Osteocyte (in vitro differentiated cells): ENCODE data around the gene MAGEC3. TPM values are rescaled to one million over a fixed set of nuclear protein-coding genes. Genes with fewer than 3 reads are reported as not detected.

ENCODE experiments used
- DNase-seq: peaks from one replicate; pipeline ENCODE4 v3.0.0; 2021; ENCODE audit warnings: mixed read lengths; ENCODE audit not compliant: unreplicated experiment; ENCODE audit errors: extremely low spot score
- H3K27ac Mint-ChIP-seq: one replicate; pipeline ENCODE4 v1.8.0; 2021; ENCODE audit warnings: mild to moderate bottlenecking, mixed read lengths; ENCODE audit not compliant: unreplicated experiment
- H3K27me3 Mint-ChIP-seq: one replicate; pipeline ENCODE4 v1.8.0; 2021; ENCODE audit warnings: mixed read lengths; ENCODE audit not compliant: unreplicated experiment
- H3K36me3 Mint-ChIP-seq: one replicate; pipeline ENCODE4 v1.8.0; 2021; ENCODE audit warnings: mixed read lengths; ENCODE audit not compliant: unreplicated experiment
- H3K4me1 Mint-ChIP-seq: one replicate; pipeline ENCODE4 v1.8.0; 2021; ENCODE audit warnings: mixed read lengths; ENCODE audit not compliant: unreplicated experiment
- H3K4me3 Mint-ChIP-seq: one replicate; pipeline ENCODE4 v1.8.0; 2021; ENCODE audit warnings: mild to moderate bottlenecking, moderate library complexity, mixed read lengths; ENCODE audit not compliant: unreplicated experiment
- H3K9me3 Mint-ChIP-seq: one replicate; pipeline ENCODE4 v1.8.0; 2021; ENCODE audit warnings: mixed read lengths; ENCODE audit not compliant: unreplicated experiment
- total RNA-seq: library from RNA; stranded (reverse); gene quantifications from 2 replicates; pipeline ENCODE4 v1.2.1, GENCODE V29; 2021
- TF ChIP-seq, protein P1 (sequence below): fragments of 200-600 bp; sonication (generic); IDR thresholded peaks from 2 replicates; pipeline ENCODE4 v1.5.0; 2021; ENCODE audit warnings: antibody characterized with exemption, mild to moderate bottlenecking, moderate library complexity

MAGEC3 gene
- total RNA-seq, 1 donor from 2014 or later = not detected

DNA sequence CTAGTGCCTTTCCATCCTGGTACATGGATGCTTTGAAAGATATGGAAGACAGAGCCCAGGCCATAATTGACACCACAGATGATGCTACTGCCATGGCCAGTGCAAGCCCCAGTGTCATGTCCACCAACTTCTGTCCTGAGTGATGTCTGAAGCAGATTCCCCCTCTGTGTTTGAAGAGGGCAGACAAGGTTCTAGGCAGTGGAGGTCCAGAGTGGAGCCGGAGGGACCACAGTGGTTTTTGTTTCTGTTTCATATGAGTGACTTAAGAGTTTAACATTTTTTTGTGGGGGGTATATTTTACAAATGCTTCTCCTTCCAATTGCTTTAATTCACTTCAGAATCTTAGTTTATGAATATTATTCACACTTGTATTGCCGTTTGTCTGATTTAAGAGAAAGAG is 59.6 kb downstream of the MAGEC3 start:
- H3K4me3 Mint-ChIP-seq = no peak overlapping the region
- H3K4me1 Mint-ChIP-seq = no peaks in the 10 kb centered on the region
- H3K36me3 Mint-ChIP-seq = no peaks in the 10 kb centered on the region
- H3K27me3 Mint-ChIP-seq = no peaks in the 10 kb centered on the region
- peaks cover 54% of the 10 kb centered on the region for H3K9me3 Mint-ChIP-seq
- H3K27ac Mint-ChIP-seq = no peak overlapping the region
- no peak for DNase-seq
- TF ChIP-seq, protein P1, sequence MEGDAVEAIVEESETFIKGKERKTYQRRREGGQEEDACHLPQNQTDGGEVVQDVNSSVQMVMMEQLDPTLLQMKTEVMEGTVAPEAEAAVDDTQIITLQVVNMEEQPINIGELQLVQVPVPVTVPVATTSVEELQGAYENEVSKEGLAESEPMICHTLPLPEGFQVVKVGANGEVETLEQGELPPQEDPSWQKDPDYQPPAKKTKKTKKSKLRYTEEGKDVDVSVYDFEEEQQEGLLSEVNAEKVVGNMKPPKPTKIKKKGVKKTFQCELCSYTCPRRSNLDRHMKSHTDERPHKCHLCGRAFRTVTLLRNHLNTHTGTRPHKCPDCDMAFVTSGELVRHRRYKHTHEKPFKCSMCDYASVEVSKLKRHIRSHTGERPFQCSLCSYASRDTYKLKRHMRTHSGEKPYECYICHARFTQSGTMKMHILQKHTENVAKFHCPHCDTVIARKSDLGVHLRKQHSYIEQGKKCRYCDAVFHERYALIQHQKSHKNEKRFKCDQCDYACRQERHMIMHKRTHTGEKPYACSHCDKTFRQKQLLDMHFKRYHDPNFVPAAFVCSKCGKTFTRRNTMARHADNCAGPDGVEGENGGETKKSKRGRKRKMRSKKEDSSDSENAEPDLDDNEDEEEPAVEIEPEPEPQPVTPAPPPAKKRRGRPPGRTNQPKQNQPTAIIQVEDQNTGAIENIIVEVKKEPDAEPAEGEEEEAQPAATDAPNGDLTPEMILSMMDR = no peak

DNA sequence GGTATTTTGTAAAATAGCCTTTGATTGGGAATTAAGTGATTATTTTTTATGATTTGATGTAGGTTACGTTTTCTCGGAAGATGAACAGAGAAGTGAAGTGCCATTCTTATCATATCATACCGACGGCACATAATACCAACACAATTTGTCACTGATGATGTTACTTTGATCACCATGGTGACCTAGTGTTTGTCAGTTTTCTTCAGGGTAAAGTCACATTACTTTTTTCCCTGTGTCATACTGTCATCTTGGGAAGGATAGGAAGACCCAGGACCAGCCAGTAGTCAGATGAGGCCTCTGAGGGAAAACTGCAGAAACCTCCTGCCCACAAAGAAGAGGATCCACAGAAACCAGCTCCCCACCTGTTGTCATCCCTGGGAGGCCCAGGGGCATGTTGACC is 64.2 kb downstream of the MAGEC3 start:
- no peak for DNase-seq
- Mint-ChIP-seq H3K4me1 (no peaks in the 10 kb centered on the region), H3K4me3 (no peak overlapping the region), H3K27me3 (no peaks in the 10 kb centered on the region), H3K27ac (no peak overlapping the region), H3K36me3 (no peaks in the 10 kb centered on the region), H3K9me3 (peaks cover 60% of the 10 kb centered on the region)
- TF ChIP-seq, protein P1 = no peak

DNA sequence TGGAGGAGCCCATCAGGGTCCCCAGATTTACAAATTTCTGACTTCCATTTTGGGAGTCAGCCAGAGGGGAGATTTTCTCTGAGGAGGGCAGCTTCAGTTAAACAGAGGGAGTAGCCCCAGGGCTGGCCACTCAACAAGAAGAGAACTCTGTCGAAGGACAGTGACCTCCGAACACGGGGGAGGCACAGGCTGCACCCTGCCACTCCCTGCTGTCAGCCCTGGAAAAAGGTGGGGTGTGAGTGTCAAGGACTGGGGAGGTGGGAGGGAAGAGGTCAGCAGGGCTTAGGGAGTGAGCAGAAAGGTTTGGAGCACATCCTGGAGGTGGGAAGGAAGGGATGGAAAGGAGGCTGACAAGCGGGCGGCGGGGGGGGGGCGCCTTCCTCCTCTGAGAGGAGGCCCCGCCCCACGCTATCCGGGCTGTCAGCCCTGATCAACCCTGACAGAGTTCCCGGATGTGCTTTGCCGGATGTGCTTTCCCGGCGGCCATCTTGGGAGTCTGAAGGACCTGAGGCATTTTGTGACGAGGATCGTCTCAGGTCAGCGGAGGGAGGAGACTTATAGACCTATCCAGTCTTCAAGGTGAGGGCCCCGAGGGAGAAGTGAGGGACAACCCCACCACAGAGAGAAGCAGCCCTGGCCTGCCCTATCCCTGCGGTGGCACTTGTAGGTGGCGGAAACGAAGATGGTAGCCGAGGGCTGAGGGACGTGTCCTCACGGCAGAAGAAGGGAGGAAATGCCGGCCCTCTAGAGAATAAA is 65.5 kb downstream of the MAGEC3 start, which contains the start of gene MAGEC1:
MAGEC1 (plus strand) TSS at position 495 of the 756 bp plus-strand sequence. CDS start 1,179 bp downstream, outside the sequence.
- no peaks in the 10 kb centered on the region for H3K27me3 Mint-ChIP-seq
- H3K4me1 Mint-ChIP-seq = no peaks in the 10 kb centered on the region
- peaks cover 54% of the 10 kb centered on the region for H3K9me3 Mint-ChIP-seq
- H3K4me3 Mint-ChIP-seq = no peak within 1 kb of the TSS
- no peak for DNase-seq
- TF ChIP-seq, protein P1 = no peak
- no peaks in the 10 kb centered on the region for H3K36me3 Mint-ChIP-seq
- no peak within 1 kb of the TSS for H3K27ac Mint-ChIP-seq

DNA sequence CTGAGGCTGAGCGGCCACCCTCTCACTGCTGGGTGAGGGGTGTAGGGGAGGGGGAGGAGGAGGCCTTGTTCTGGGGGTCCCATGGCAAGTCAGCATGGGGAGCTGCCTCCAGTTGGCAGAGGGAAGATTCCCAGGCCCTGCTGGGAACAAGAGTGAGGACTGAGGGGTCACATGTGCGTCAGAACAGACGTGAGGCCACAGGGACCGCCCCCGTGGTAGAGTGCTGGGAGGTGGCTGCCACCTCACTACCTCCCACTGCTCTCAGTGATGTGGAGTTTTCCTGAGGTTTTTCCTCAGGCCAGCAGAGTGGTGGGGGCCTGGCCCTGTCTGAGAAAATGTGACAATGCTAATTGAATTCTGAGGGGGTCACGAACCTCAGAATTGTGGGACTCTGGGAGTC is 66.1 kb downstream of the MAGEC3 start:
- Mint-ChIP-seq H3K4me1 (no peaks in the 10 kb centered on the region), H3K27ac (no peak overlapping the region), H3K9me3 (peaks cover 53% of the 10 kb centered on the region), H3K36me3 (no peaks in the 10 kb centered on the region), H3K27me3 (no peaks in the 10 kb centered on the region), H3K4me3 (no peak overlapping the region)
- TF ChIP-seq, protein P1 = no peak
- DNase-seq = no peak

DNA sequence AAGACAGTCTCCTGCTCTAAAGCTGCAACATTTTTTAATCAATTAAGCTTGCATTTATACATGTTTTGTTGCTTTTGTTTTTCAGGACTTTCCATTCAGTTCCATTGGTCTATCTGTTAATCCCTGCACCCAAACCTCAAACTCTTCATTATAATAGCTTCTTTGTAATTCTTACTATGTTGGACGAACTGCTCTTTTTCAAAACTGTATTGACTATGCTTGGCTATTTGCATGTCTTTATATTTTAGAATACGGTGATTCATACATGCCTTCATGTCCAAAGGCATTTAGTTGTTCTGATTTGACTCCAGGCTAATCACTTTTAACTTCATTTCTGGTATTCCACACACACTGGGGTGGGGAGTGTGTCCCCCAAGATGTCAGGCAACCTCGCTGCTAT is 79.7 kb downstream of the MAGEC3 start:
- Mint-ChIP-seq H3K27me3 (no peaks in the 10 kb centered on the region), H3K9me3 (peaks cover 19% of the 10 kb centered on the region), H3K4me1 (no peaks in the 10 kb centered on the region), H3K4me3 (no peak overlapping the region), H3K27ac (no peak overlapping the region), H3K36me3 (no peaks in the 10 kb centered on the region)
- TF ChIP-seq, protein P1 = no peak
- no peak for DNase-seq
